Measurements from ENCODE around the gene ZNF343.
"Not testable (repeated sequence)": the region's sequence is repeated elsewhere in the genome, so short reads cannot be mapped to it uniquely, and the experiment has no call there.

The ZNF343 gene

GRCh38 chr20:2528671-2529271 is 20.1 kb upstream of the ZNF343 start:
- no peaks in the 10 kb centered on the region for H3K9me3 ChIP-seq (ENCODE audit: low read length)
- H3K9me2 ChIP-seq (ENCODE audit: low read depth, low read length), result no peaks in the 10 kb centered on the region
- no peaks in the 10 kb centered on the region for H3K36me3 ChIP-seq (ENCODE audit: insufficient read depth, low read length)
- no peak overlapping the region for H3K4me2 ChIP-seq (ENCODE audit: low read length)
- H3K27me3 ChIP-seq (ENCODE audit: insufficient read depth, low read length), result no peaks in the 10 kb centered on the region
- H3K27ac ChIP-seq (ENCODE audit: low read depth, low read length, poor library complexity, severe bottlenecking), result no peak overlapping the region
- no peak overlapping the region for H3K4me3 ChIP-seq (ENCODE audit: low read depth, low read length, poor library complexity, severe bottlenecking)
- H2AFZ ChIP-seq (ENCODE audit: low read length), result no peak overlapping the region
- no peaks in the 10 kb centered on the region for H4K20me1 ChIP-seq (ENCODE audit: insufficient read depth, low read length)
- TF ChIP-seq CTCF (IDR thresholded peaks at IDR 0.05; ENCODE audit: low read length), result no peak
- TF ChIP-seq EZH2 (IDR thresholded peaks at IDR 0.05; ENCODE audit: borderline replicate concordance, low read length), result no peak
- H3K79me2 ChIP-seq (ENCODE audit: insufficient read depth, low read length), result no peaks in the 10 kb centered on the region
- H3K4me1 ChIP-seq (ENCODE audit: insufficient read depth, low read length, severe bottlenecking), result peaks cover 15% of the 10 kb centered on the region
- no peaks in the 10 kb centered on the region for H3F3A ChIP-seq (ENCODE audit: insufficient read depth, low read length)
- H3K9ac ChIP-seq (ENCODE audit: low read length), result no peak overlapping the region

- Histone ChIP-seq H2AFZ (ENCODE audit: low read length) (no peak overlapping the region), H3K4me3 (ENCODE audit: low read depth, low read length, poor library complexity, severe bottlenecking) (no peak overlapping the region), H3K9ac (ENCODE audit: low read length) (no peak overlapping the region), H3F3A (ENCODE audit: insufficient read depth, low read length) (no peaks in the 10 kb centered on the region), H4K20me1 (ENCODE audit: insufficient read depth, low read length) (no peaks in the 10 kb centered on the region), H3K4me2 (ENCODE audit: low read length) (no peak overlapping the region), H3K27ac (ENCODE audit: low read depth, low read length, poor library complexity, severe bottlenecking) (no peak overlapping the region), H3K27me3 (ENCODE audit: insufficient read depth, low read length) (no peaks in the 10 kb centered on the region), H3K4me1 (ENCODE audit: insufficient read depth, low read length, severe bottlenecking) (peaks cover 15% of the 10 kb centered on the region), H3K9me3 (ENCODE audit: low read length) (no peaks in the 10 kb centered on the region), H3K79me2 (ENCODE audit: insufficient read depth, low read length) (no peaks in the 10 kb centered on the region), H3K36me3 (ENCODE audit: insufficient read depth, low read length) (no peaks in the 10 kb centered on the region), H3K9me2 (ENCODE audit: low read depth, low read length) (no peaks in the 10 kb centered on the region)
- no peak for TF ChIP-seq CTCF (IDR thresholded peaks at IDR 0.05; ENCODE audit: low read length)
- TF ChIP-seq EZH2 (IDR thresholded peaks at IDR 0.05; ENCODE audit: borderline replicate concordance, low read length), result no peak
Measured at GRCh38 chr20:2527762-2528161, 19.0 kb upstream of the ZNF343 start.

- not testable (repeated sequence) for H3K9me3 ChIP-seq (ENCODE audit: low read length); H3K36me3 ChIP-seq (ENCODE audit: insufficient read depth, low read length); H3K9ac ChIP-seq (ENCODE audit: low read length); H3K4me3 ChIP-seq (ENCODE audit: low read depth, low read length, poor library complexity, severe bottlenecking); H3K27me3 ChIP-seq (ENCODE audit: insufficient read depth, low read length); H3K79me2 ChIP-seq (ENCODE audit: insufficient read depth, low read length); H3K4me2 ChIP-seq (ENCODE audit: low read length); H2AFZ ChIP-seq (ENCODE audit: low read length); H3K9me2 ChIP-seq (ENCODE audit: low read depth, low read length); H4K20me1 ChIP-seq (ENCODE audit: insufficient read depth, low read length); H3F3A ChIP-seq (ENCODE audit: insufficient read depth, low read length); H3K27ac ChIP-seq (ENCODE audit: low read depth, low read length, poor library complexity, severe bottlenecking)
- peaks cover 15% of the 10 kb centered on the region for H3K4me1 ChIP-seq (ENCODE audit: insufficient read depth, low read length, severe bottlenecking)
Measured at GRCh38 chr20:2526218-2526583, 17.5 kb upstream of the ZNF343 start.

Measured in OCI-LY1 (cell line).